RWPE1 (cell line): ENCODE data around the gene TMSB10.
"Not testable (repeated sequence)": the region's sequence is repeated elsewhere in the genome, so short reads cannot be mapped to it uniquely, and the experiment has no call there.

Experiments
- CTCF ChIA-PET: fragments of 350-600 bp; sonication (Branson Sonifier 250); formaldehyde crosslinking; extraction: SDS; loops from one replicate; lab custom pipeline; 2021; lab: Yijun Ruan, JAX
- POLR2A ChIA-PET: fragments of 400-600 bp; formaldehyde crosslinking; extraction: SDS; loops from one replicate; lab custom pipeline; 2020; ENCODE audit warnings: antibody characterized with exemption; ENCODE audit not compliant: low non-redundant PET; lab: Yijun Ruan, JAX
- DNase-seq: peaks from one replicate; pipeline ENCODE4 v3.0.0; 2012; ENCODE audit warnings: low spot score
- H3K27ac ChIP-seq: fragments of 450-650 bp; 2 replicates; pipeline ENCODE4 v1.5.1; 2017
- TF ChIP-seq, protein P1 (sequence below): fragments of 450-650 bp; conservative IDR thresholded peaks from 2 replicates; pipeline ENCODE4 v1.5.1; 2017; ENCODE audit warnings: low read depth, mild to moderate bottlenecking

TMSB10 gene

GRCh38 chr2:84873350-84873749, 32.1 kb upstream of the TMSB10 start:
- DNase-seq = no peak
- H3K27ac ChIP-seq = no peak overlapping the region
- POLR2A ChIA-PET = no interaction called here
- TF ChIP-seq, protein P1, sequence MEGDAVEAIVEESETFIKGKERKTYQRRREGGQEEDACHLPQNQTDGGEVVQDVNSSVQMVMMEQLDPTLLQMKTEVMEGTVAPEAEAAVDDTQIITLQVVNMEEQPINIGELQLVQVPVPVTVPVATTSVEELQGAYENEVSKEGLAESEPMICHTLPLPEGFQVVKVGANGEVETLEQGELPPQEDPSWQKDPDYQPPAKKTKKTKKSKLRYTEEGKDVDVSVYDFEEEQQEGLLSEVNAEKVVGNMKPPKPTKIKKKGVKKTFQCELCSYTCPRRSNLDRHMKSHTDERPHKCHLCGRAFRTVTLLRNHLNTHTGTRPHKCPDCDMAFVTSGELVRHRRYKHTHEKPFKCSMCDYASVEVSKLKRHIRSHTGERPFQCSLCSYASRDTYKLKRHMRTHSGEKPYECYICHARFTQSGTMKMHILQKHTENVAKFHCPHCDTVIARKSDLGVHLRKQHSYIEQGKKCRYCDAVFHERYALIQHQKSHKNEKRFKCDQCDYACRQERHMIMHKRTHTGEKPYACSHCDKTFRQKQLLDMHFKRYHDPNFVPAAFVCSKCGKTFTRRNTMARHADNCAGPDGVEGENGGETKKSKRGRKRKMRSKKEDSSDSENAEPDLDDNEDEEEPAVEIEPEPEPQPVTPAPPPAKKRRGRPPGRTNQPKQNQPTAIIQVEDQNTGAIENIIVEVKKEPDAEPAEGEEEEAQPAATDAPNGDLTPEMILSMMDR = no peak
- CTCF ChIA-PET = no interaction called here

GRCh38 chr2:84874381-84875212, 30.9 kb upstream of the TMSB10 start:
- no peak for DNase-seq
- TF ChIP-seq, protein P1 = no peak
- H3K27ac ChIP-seq = no peak overlapping the region
- ChIA-PET POLR2A (no interaction called here), CTCF (no interaction called here)

DNA sequence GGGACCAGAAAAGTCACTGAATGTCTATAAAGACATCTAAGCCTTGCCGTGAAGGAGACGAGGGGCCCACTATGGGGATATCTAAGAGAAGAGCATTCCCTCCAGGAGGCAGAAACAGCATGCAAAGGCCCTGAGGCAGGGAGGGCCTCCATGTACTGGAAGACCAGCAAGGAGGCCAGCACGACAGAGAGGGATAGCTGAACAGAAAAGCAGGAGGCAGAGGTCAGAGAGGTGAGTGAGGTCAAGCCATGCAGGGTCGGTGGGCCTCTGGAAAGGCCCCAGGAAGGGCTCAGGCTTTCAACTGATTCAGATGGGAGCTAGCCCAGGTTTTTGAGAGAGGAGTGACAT, 30.3 kb upstream of the TMSB10 start:
- CTCF ChIA-PET = no interaction called here
- H3K27ac ChIP-seq = no peak overlapping the region
- DNase-seq = no peak
- TF ChIP-seq, protein P1 = no peak
- POLR2A ChIA-PET = no interaction called here

DNA sequence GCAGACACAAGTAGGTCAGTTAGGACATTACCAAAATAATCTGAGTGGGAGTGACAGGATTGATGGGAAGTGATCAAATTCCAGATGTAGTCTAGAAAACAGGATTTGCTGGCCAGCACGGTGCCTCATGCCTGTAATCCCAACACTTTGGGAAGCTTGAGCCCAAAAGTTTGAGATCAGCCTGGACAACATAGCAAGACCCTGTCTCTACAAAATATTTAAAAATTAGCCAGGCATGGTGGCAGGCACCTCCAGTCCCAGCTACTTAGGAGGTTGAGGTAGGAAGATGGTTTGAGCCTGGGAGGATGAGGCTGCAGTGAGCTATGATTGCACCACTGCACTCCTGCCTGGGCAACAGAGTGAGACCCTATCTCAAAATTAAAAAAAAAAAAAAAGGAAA, 29.8 kb upstream of the TMSB10 start:
- POLR2A ChIA-PET, DNase-seq, H3K27ac ChIP-seq, CTCF ChIA-PET: not testable (repeated sequence)

GRCh38 chr2:84876369-84876768, 29.1 kb upstream of the TMSB10 start:
- no peak overlapping the region for H3K27ac ChIP-seq
- ChIA-PET POLR2A (no interaction called here), CTCF (no interaction called here)
- DNase-seq = no peak
- TF ChIP-seq, protein P1 = no peak

GRCh38 chr2:84878459-84878858, 27.0 kb upstream of the TMSB10 start:
- H3K27ac ChIP-seq = no peak overlapping the region
- TF ChIP-seq, protein P1 = no peak
- ChIA-PET CTCF (no interaction called here), POLR2A (no interaction called here)
- no peak for DNase-seq

DNA sequence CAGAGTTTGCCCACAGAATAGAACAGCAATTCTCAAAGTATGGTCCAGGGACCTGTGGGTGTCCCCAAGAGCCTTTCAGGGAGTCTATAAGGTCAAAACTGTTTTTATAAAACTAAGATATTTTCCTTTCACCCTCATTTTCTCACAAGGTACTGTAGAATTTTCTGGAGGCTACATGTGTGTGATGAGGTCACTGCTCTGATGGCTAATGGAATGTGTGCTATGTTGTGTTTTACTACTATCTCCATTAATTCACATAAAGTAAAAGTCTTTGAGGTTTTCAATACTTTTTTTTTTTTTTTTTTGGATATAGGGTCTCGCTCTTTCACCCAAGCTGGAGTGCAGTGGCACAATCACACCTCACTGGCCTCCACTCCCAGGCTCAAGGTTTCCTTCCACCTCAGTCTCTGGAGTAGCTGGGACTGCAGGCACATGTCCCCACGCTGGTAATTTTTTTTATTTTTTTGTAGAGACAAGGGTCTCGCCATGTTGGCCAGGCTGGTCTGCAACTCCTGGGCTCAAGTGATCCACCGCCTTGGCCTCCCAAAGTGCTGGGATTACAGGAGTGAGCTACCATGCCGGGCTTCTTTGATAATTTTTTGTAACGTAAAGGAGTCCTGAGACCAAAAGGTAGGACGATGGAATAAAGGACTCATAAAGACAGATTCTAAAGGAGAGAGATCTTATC, 26.4 kb upstream of the TMSB10 start:
- TF ChIP-seq, protein P1 = no peak
- ChIA-PET CTCF (interaction anchor here (0.7 kb wide), 1 partner anchor 401 kb away, joined by 3 read pairs; no protein-coding TSS in a partner anchor), POLR2A (no interaction called here)
- H3K27ac ChIP-seq = no peak overlapping the region
- no peak for DNase-seq
